Thoracic aorta (tissue), 2 donors: ENCODE measurements around the gene WDFY1. TPM values are rescaled to one million over a fixed set of nuclear protein-coding genes. Genes with fewer than 3 reads are reported as not detected.

Experiments used
- ATAC-seq: fragments of 150-250 bp; one replicate; pipeline ENCODE4 v1.8.0; 2017; ENCODE audit warnings: low read depth; ENCODE audit not compliant: insufficient number of reproducible peaks, low FRiP score
- DNase-seq: peaks from one replicate; pipeline ENCODE4 v3.0.0-alpha.2; 2020; ENCODE audit warnings: low spot score
- H3K27ac ChIP-seq, 2 donors: fragments of 200-600 bp; sonication (generic); 1 replicate in 1 of 2; 2 replicates in 1 of 2; pipeline ENCODE4 v1.5.1; 2016; ENCODE audit warnings: mild to moderate bottlenecking in 2 of 2, moderate library complexity in 2 of 2
- H3K27me3 ChIP-seq: fragments of 200-600 bp; sonication (generic); replicated peaks from 2 replicates; pipeline ENCODE4 v1.6.0; 2016; ENCODE audit warnings: mild to moderate bottlenecking; ENCODE audit not compliant: insufficient read depth
- H3K36me3 ChIP-seq: fragments of 200-600 bp; sonication (generic); one replicate; pipeline ENCODE4 v1.5.1; 2016
- H3K4me1 ChIP-seq, 2 donors: fragments of 200-600 bp; sonication (generic); 1 replicate in 1 of 2; 2 replicates in 1 of 2; pipeline versions ENCODE4 v1.5.1 to v1.6.0; 2016; ENCODE audit warnings: low read depth in 2 of 2, mild to moderate bottlenecking in 1 of 2; ENCODE audit not compliant: control insufficient read depth in 1 of 2
- H3K4me3 ChIP-seq: fragments of 200-600 bp; sonication (generic); 2 replicates; pipeline ENCODE4 v1.5.1; 2016; ENCODE audit warnings: mild to moderate bottlenecking
- H3K9me3 ChIP-seq: fragments of 200-600 bp; sonication (generic); 2 replicates; pipeline ENCODE4 v1.5.1; 2016
- total RNA-seq, 2 donors: library from RNA; depleted of rRNA; stranded (reverse); fragments of >200 nt; gene quantifications; one replicate each; pipeline versions ENCODE4 v1.1.0 to v1.2.3, GENCODE V29; 2016
- TF ChIP-seq, protein P1 (sequence below): fragments of 200-600 bp; sonication (generic); IDR thresholded peaks from one replicate; pipeline ENCODE4 v1.5.1; 2019; ENCODE audit warnings: antibody characterized with exemption

WDFY1 gene
- total RNA-seq, 2 donors from 2014 or later: 51.4 to 64.0 TPM

DNA sequence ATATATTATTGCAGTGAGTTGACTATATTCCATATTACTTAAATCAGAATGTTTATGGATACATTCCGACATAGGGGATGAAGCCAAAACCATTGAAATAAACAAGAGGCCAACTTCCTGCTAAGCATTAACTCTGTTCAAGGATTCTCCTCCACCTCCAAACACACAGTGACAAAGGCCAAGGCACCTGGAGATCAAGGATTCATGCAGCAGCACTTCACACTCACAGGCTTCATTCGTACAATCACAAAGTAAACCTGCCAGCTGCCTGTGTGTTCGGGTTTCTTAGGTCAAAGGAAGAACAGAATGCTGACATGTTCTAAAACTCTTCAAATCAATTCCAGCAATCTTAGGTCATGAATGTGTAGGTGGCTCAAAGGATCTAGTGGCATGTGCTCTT lies 22.8 kb downstream of the WDFY1 start:
- Histone ChIP-seq H3K9me3 (peaks cover 6% of the 10 kb centered on the region), H3K4me3 (no peak overlapping the region), H3K27ac (no peak overlapping the region), H3K4me1 (peaks cover 12 to 25% of the 10 kb centered on the region in 2 donors), H3K36me3 (peaks cover under 1% of the 10 kb centered on the region), H3K27me3 (no peaks in the 10 kb centered on the region)
- ATAC-seq: no peak
- TF ChIP-seq, protein P1, sequence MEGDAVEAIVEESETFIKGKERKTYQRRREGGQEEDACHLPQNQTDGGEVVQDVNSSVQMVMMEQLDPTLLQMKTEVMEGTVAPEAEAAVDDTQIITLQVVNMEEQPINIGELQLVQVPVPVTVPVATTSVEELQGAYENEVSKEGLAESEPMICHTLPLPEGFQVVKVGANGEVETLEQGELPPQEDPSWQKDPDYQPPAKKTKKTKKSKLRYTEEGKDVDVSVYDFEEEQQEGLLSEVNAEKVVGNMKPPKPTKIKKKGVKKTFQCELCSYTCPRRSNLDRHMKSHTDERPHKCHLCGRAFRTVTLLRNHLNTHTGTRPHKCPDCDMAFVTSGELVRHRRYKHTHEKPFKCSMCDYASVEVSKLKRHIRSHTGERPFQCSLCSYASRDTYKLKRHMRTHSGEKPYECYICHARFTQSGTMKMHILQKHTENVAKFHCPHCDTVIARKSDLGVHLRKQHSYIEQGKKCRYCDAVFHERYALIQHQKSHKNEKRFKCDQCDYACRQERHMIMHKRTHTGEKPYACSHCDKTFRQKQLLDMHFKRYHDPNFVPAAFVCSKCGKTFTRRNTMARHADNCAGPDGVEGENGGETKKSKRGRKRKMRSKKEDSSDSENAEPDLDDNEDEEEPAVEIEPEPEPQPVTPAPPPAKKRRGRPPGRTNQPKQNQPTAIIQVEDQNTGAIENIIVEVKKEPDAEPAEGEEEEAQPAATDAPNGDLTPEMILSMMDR: no peak
- no peak for DNase-seq

GRCh38 chr2:223921204-223921603 lies 23.9 kb downstream of the WDFY1 start:
- H3K4me3 ChIP-seq: no peak overlapping the region
- TF ChIP-seq, protein P1: no peak
- peaks cover 9% of the 10 kb centered on the region for H3K36me3 ChIP-seq
- H3K27me3 ChIP-seq: no peaks in the 10 kb centered on the region
- no peak overlapping the region for H3K27ac ChIP-seq
- no peak for DNase-seq
- no peaks in the 10 kb centered on the region for H3K9me3 ChIP-seq
- peaks cover 12 to 25% of the 10 kb centered on the region in 2 donors for H3K4me1 ChIP-seq
- ATAC-seq: no peak

DNA sequence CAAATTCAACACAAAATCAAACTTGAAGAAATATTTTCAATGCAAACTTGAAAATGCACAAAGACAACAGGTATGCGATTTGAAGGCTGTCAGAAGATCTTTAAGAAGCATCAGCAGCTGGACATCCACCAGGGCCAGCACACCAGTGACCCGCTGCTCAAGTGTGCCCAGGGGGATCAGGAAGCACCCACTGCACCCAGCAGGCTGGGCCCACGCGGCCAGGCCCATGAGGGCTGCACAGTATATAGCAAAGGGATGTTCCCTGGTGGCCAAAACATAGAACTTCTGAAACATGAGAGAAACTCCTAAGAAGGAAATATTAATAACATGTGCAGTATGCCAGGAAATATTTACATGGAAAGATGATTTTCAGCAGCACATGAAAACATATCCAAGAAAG lies 25.0 kb downstream of the WDFY1 start:
- Histone ChIP-seq H3K9me3 (no peaks in the 10 kb centered on the region), H3K27ac (no peak overlapping the region), H3K4me1 (peaks cover 12 to 25% of the 10 kb centered on the region in 2 donors), H3K4me3 (no peak overlapping the region), H3K36me3 (peaks cover 9% of the 10 kb centered on the region), H3K27me3 (no peaks in the 10 kb centered on the region)
- DNase-seq: no peak
- ATAC-seq: no peak
- TF ChIP-seq, protein P1: no peak

- peak; percentile 59 for ATAC-seq
- Histone ChIP-seq H3K27ac (peak overlapping the region in 1 of 2 donors; percentile 29), H3K36me3 (peaks cover 9% of the 10 kb centered on the region)
Observed at GRCh38 chr2:223918671-223919134, 26.4 kb downstream of the WDFY1 start.

DNA sequence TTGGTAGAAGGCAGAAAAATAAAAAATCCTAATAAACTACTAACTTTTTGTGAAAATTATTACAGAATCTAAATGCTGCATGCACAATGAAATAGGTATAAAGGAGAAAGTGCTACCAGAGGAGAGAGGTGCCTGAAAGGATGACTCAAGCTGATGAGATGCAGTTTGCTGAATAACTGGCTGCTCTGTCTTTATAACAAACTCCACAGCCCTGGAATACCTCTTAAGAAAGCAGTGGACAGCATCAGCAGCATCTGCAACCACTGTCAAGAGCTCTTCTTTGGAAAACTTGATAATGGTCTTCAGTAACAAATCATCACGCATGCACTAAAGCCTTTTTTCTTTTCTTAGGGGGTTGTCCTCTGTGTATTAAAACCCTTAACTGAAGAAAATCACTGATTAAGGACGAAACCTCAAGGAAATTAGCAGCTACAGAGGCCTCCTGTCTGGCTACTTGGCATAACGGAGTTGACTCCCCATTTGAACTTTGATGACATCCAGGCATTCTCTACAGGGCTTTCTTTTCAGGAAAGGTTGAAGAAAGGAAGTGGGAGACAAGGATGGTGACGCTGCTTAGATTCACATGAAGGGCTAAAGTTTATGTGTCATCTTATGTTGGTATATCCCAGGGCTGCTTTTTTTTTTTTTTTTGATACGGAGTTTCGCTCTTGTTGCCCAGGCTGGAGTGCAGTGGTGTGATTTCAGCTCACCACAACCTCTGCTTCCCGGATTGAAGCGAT lies 28.8 kb downstream of the WDFY1 start:
- Histone ChIP-seq H3K4me1 (peaks cover 13 to 17% of the 10 kb centered on the region in 2 donors), H3K27me3 (no peaks in the 10 kb centered on the region), H3K4me3 (no peak overlapping the region), H3K9me3 (no peaks in the 10 kb centered on the region), H3K27ac (no peak overlapping the region), H3K36me3 (peaks cover 9% of the 10 kb centered on the region)
- DNase-seq (no peak), ATAC-seq (no peak)
- TF ChIP-seq, protein P1: no peak

More at GRCh38 chr2:223918671-223919134, 26.4 kb downstream of the WDFY1 start:
- TF ChIP-seq, protein P1: no peak
- Histone ChIP-seq H3K4me1 (peaks cover 16 to 17% of the 10 kb centered on the region in 2 donors), H3K4me3 (no peak overlapping the region), H3K27me3 (no peaks in the 10 kb centered on the region), H3K9me3 (no peaks in the 10 kb centered on the region)
- DNase-seq: no peak
